ENCODE data around the gene ADAT3.

The ADAT3 gene

DNA sequence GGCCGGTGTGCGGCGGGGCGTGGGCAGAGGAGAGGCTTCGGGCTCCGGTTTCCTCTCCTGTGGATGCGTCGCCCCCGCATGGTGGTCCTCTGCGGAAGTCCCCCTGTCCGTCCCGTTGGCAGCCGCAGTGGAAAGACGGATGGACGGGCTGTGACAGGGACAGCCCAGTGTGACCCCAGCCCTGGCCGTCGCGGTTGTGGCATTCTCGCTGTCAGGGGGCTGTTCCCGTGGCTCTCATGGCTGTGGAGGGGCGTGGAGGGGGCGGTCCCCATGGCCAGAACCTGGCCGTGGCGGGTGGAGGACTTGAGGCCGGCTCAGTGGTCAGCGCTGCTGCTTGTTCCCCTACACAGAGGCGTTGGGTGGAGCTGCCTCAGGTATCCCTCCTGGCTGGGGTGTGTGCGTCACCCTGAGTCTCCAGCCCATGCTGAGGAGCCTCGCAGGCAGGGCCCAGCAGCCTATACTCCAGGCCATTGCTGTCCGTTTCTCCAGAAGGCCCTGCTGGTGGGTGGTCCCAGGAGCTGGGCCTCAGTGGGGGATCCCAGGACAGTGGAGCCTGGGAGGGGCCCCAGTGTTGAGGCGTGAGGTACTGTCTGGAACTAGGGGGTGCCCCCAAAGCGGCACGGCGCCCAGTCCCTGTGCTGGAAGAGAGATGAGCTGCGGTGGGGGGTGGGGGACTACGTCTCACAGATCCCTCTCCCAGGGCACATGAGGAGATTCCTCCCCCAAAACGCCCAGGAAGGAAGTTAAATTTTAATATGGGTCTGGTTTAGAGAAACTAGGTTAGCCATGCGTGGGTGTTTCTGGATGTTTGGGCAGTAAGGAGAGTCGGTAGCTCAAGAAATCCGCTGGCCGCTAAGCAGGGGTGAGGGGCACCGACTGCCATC, 56.0 kb downstream of the ADAT3 start:
- in situ Hi-C loops (cut with MboI; ENCODE audit: low sequenced_read_pairs, unreplicated experiment): no loop called here
- TF ChIP-seq, protein P1, sequence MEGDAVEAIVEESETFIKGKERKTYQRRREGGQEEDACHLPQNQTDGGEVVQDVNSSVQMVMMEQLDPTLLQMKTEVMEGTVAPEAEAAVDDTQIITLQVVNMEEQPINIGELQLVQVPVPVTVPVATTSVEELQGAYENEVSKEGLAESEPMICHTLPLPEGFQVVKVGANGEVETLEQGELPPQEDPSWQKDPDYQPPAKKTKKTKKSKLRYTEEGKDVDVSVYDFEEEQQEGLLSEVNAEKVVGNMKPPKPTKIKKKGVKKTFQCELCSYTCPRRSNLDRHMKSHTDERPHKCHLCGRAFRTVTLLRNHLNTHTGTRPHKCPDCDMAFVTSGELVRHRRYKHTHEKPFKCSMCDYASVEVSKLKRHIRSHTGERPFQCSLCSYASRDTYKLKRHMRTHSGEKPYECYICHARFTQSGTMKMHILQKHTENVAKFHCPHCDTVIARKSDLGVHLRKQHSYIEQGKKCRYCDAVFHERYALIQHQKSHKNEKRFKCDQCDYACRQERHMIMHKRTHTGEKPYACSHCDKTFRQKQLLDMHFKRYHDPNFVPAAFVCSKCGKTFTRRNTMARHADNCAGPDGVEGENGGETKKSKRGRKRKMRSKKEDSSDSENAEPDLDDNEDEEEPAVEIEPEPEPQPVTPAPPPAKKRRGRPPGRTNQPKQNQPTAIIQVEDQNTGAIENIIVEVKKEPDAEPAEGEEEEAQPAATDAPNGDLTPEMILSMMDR (IDR thresholded peaks at IDR 0.05; ENCODE audit: borderline replicate concordance, control extremely low read depth, extremely low read depth, insufficient read depth, missing control alignments): no peak
- DNase-seq (ENCODE audit: low spot score): no peak

DNA sequence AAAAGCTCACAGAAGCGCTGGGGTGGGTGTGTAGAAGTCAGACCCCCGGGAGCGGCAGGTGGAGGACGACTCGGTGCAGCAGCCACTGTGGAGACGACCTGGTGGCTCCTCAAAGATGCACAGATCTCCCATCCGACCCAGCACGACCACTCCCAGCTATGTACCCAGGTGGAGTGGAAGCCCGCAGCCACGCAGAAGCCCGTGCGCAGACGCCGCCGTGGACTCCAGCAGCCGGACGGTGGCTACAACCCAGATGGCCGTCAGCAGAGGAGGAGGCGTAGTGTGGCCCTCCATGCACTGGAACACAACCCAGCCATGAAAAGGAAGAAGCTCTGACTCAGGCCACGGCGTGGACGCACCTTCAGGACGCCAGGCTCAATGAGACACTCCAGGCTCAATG, 57.5 kb downstream of the ADAT3 start:
- in situ Hi-C loops (cut with MboI; ENCODE audit: low sequenced_read_pairs, unreplicated experiment): no loop called here
- TF ChIP-seq, protein P1 (IDR thresholded peaks at IDR 0.05; ENCODE audit: borderline replicate concordance, control extremely low read depth, extremely low read depth, insufficient read depth, missing control alignments): no peak
- DNase-seq (ENCODE audit: low spot score): no peak
